HUES48 (cell line): ENCODE measurements around the gene B4GALNT4.
"Not testable (repeated sequence)": the region's sequence is repeated elsewhere in the genome, so short reads cannot be mapped to it uniquely, and the experiment has no call there.

Experiments
- H3K27ac ChIP-seq: one replicate; pipeline ENCODE4 v1.7.0; 2013; ENCODE audit warnings: low read depth, low read length, inconsistent platforms
- H3K27me3 ChIP-seq: 2 replicates; pipeline ENCODE4 v1.6.1; 2013; ENCODE audit warnings: mild to moderate bottlenecking, low read length; ENCODE audit not compliant: control insufficient read depth, insufficient read depth
- H3K36me3 ChIP-seq: 2 replicates; pipeline ENCODE4 v1.6.1; 2013; ENCODE audit warnings: low read length; ENCODE audit not compliant: control insufficient read depth, insufficient read depth
- H3K4me1 ChIP-seq: 2 replicates; pipeline ENCODE4 v1.6.1; 2013; ENCODE audit warnings: mild to moderate bottlenecking, low read length; ENCODE audit not compliant: control insufficient read depth, insufficient read depth
- H3K4me3 ChIP-seq: 2 replicates; pipeline ENCODE4 v1.5.1; 2013; ENCODE audit warnings: mild to moderate bottlenecking, low read depth, low read length
- H3K9ac ChIP-seq: 2 replicates; pipeline ENCODE4 v1.6.1; 2013; ENCODE audit warnings: mild to moderate bottlenecking, low read depth, low read length, moderate library complexity
- H3K9me3 ChIP-seq: 2 replicates; pipeline ENCODE4 v1.6.1; 2013; ENCODE audit warnings: low read length; ENCODE audit not compliant: control insufficient read depth, insufficient read depth

The B4GALNT4 gene

DNA sequence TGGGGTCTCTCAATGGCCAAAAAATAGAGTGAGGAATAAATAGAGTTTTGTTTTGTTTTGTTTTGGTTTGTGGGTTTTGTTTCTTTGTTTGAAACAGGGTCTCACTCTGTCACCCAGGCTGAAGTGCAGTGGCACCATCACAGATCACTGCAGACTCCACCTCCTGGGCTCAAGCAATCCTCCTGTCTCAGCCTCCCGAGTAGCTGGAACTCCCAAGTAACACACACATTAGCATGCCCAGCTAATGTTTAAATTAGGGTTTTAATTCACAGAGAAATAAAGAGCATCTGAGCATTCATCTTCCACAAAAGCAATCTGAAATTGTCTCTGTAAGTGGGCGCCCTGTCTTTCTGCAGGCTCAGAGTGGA, 39.4 kb upstream of the B4GALNT4 start:
- Histone ChIP-seq H3K4me3 (no peak overlapping the region), H3K9ac (no peak overlapping the region), H3K27ac (no peak overlapping the region), H3K27me3 (no peaks in the 10 kb centered on the region), H3K9me3 (no peaks in the 10 kb centered on the region), H3K4me1 (peaks cover 10% of the 10 kb centered on the region), H3K36me3 (no peaks in the 10 kb centered on the region)

GRCh38 chr11:330307-330693, 39.0 kb upstream of the B4GALNT4 start:
- Histone ChIP-seq H3K9me3 (no peaks in the 10 kb centered on the region), H3K36me3 (no peaks in the 10 kb centered on the region), H3K27ac (no peak overlapping the region), H3K4me3 (no peak overlapping the region), H3K9ac (no peak overlapping the region), H3K4me1 (peaks cover 12% of the 10 kb centered on the region), H3K27me3 (no peaks in the 10 kb centered on the region)

- Histone ChIP-seq H3K4me3 (no peak overlapping the region), H3K9ac (no peak overlapping the region), H3K4me1 (peaks cover 18% of the 10 kb centered on the region), H3K36me3 (no peaks in the 10 kb centered on the region), H3K27me3 (no peaks in the 10 kb centered on the region), H3K27ac (no peak overlapping the region), H3K9me3 (no peaks in the 10 kb centered on the region)
Measured at GRCh38 chr11:330694-331357, 38.5 kb upstream of the B4GALNT4 start.

DNA sequence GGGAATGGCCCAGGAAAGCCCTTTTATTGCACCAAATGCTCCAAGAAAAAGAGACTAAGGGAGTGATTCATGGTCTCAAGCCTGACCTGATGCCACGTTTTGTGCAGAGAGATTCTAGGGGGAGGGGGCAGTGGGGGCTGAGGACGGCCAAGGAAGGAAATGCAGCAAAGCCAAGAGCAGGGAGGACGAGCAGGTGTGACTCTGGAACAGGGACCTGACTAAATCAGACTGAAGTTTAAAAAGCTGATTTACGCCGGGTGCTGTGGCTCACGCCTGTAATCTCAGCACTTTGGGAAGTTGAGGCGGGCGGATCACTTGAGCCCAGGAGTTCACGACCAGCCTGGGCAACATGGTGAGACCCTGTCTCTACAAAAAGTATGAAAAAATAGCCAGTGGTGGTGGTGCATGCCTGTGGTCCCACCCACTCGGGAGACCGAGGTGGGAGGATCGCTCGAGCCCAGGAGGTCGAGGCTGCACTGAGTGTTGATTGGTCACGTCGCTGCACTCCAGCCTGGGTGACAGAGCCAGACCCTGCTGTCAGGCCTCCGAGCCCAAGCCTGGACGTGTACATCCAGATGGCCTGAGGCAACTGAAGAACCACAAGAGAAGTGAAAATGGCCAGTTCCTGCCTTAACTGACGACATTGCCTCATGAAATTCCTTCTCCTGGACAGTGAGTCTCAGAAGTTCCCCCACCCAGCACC, 37.8 kb upstream of the B4GALNT4 start:
- Histone ChIP-seq H3K4me1 (peaks cover 24% of the 10 kb centered on the region), H3K9ac (no peak overlapping the region), H3K27ac (no peak overlapping the region), H3K4me3 (no peak overlapping the region), H3K27me3 (no peaks in the 10 kb centered on the region), H3K9me3 (no peaks in the 10 kb centered on the region), H3K36me3 (no peaks in the 10 kb centered on the region)

DNA sequence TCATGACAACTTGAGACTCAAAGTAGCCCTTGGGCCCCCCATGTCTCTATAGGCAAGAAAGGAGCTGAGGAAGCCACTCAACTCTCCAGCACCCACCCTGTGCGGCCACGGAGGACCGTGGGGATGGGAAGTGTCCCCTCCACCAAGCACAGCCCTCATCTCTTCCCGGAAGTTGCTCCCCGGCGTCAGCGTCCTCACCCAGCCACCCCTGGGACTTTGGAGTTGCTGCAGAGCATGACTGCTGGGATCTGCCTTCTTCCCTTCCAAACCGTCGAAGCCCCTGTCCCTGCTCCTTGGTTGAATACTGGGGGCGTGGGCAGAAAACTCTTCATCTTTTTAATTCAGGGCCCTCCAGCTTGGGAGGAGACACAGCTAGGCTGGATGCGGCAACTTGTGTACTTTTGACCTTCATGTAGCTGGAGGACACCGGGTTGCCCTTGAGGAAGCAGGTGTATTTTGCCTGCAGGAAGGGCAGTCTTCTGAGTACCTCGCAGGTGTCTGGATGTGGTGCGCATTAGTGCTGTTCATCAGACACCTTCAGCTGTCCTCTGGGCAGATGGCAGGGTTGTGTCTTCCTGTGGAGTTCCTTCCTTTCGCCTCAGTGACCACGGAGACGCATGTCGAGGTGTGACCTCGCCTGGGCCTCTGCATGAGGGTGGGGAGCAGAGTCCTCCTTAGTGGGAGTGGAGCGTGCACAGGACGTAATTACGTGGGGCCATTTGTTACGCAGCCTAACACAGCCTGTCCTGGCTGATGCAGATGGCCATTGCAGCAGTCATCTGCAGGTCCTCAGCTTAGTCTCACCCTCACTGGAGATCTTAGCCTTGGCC, 36.4 kb upstream of the B4GALNT4 start:
- Histone ChIP-seq H3K36me3 (no peaks in the 10 kb centered on the region), H3K9me3 (no peaks in the 10 kb centered on the region), H3K27me3 (no peaks in the 10 kb centered on the region), H3K9ac (no peak overlapping the region), H3K27ac (peak overlapping the region; percentile 73), H3K4me3 (no peak overlapping the region), H3K4me1 (peaks cover 28% of the 10 kb centered on the region)

DNA sequence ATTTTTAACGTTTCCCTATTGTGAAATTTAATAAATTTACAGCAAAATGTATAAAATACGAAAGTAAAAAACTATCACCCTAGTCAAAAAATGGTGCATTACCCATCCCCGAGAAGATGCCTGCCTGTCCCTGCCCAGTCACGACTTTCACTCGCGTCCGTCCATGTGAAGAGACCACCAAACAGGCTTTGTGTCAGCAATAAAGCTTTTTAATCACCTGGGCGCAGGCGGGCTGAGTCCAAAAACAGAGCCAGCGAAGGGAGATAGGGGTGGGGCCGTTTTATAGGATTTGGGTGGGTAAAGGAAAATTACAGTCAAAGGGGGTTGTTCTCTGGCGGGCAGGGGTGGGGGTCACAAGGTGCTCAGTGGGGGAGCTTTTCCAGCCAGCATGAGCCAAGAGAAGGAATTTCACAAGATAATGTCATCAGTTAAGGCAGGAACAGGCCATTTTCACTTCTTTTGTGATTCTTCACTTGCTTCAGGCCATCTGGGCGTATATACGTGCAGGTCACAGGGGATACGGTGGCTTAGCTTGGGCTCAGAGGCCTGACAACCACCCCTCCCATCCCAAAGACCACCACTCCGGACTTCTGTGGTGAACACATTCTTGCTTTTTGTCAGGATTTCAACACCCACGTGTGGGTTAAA, 35.6 kb upstream of the B4GALNT4 start:
- H3K4me3 ChIP-seq = peak overlapping the region; percentile 15; the same call in 1 of the 2 replicates
- peaks cover 28% of the 10 kb centered on the region for H3K4me1 ChIP-seq
- H3K36me3 ChIP-seq, H3K9me3 ChIP-seq, H3K27me3 ChIP-seq: not testable (repeated sequence)
- peak overlapping the region; percentile 91 for H3K27ac ChIP-seq
- H3K9ac ChIP-seq = peak overlapping the region; percentile 49

DNA sequence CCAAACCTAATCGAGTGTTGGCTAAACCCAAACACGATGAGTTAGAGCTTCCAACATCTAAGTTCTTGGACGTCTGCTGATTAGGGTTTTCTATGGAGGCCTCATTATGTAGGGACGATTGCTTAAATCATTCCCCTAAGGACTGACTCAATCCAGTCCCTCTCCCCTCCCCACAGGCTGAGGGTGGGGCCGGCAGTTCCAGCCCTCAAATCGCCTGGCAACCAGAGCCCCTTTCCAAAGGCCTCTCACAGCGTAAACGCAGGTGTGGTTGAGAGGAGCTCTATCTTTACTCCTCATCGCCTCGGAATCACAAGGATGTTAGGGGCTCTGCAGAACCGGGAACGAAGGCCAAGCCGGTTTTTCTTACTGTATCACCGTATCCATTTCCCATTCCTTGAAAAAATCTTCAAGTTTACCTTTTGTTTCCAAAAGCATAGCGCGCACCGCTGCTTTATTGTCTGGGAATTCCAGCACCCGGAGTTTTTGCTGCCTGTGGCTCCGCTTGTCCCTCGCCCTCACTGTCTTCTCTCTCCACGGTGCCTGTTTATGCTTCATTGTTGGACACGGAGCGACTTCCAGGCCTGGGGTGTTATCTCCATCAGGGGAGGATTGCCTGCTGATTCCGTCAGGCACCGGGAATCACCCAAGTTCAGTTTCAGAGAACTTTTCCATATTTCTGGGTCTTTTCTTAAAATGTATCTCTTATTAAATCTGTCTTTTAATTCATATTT, 34.9 kb upstream of the B4GALNT4 start:
- peak overlapping the region; percentile 91 for H3K27ac ChIP-seq
- no peaks in the 10 kb centered on the region for H3K36me3 ChIP-seq
- peak overlapping the region; percentile 49 for H3K9ac ChIP-seq
- no peaks in the 10 kb centered on the region for H3K9me3 ChIP-seq
- H3K27me3 ChIP-seq = no peaks in the 10 kb centered on the region
- H3K4me3 ChIP-seq = peak overlapping the region; percentile 15; the same call in 1 of the 2 replicates
- peaks cover 28% of the 10 kb centered on the region for H3K4me1 ChIP-seq

DNA sequence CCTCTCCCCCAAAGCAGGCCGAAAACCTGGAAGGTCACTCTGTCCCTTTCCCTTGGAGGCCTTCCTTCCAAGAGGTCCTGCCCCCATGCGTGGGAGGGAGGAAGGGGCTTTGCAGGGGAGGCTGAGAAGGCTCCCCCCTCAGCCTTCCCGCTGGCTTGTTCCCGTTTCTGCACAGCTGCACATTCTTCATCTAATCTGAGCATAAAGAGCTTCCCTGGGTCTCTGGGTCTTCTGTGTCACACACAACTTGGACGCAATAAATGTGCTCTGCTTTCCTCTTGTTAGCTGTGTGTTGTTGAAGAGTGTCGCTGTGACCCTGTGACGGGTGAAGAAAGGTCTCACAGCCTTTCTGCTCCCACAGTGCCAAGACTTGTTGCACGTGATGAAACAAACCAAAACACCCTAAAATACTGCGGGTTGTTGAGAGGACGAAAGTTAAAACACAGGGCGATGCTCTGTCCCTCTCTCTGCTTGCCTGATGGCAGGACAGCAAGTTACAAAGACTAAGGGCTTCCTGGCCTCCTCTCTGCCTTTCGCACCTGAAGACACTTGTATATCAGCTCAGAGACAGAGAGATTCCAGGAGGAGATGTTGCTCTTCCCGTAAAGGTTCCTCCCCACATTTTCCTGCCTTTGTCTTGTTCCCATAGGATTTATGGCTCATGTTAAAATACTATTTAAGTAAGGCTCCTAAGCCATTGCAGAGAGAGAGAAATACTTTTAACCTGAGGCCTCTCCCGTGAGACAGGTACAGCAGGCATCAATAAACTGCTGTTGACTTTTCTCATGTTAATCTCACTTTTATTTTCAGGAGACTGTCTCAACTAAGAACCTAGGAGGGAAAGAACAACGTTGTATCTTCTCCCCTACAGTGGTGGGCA, 33.3 kb upstream of the B4GALNT4 start:
- peaks cover 44% of the 10 kb centered on the region for H3K4me1 ChIP-seq
- H3K36me3 ChIP-seq = no peaks in the 10 kb centered on the region

DNA sequence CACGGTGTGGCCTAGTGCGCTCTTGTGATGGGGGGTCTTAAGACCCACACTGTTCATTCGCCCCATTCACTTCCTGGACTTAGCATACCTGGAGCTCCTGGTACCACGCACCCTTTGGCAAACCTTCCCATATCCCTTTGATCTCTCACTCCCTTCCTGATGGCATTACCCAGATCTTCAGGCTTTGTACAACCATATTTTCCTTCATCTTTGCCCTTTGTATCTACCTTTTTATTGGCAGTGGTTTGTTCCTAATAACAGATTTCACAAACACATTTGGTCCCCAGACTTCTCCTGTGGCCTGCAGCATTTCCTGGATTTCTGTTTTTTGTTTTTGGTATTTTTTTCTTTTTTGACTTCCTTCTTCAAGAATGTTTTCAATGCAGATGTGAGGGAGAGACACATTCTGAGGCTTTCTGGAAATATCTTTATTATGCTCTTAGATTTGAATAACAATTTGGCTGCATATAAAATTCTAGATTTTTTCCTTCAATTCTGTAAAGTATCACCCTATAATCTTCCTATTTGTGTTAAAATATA, 32.6 kb upstream of the B4GALNT4 start:
- Histone ChIP-seq H3K27ac (no peak overlapping the region), H3K27me3 (no peaks in the 10 kb centered on the region), H3K36me3 (no peaks in the 10 kb centered on the region), H3K9me3 (no peaks in the 10 kb centered on the region), H3K4me3 (no peak overlapping the region), H3K9ac (no peak overlapping the region), H3K4me1 (peaks cover 50% of the 10 kb centered on the region)

More for the DNA sequence above, 33.3 kb upstream of the B4GALNT4 start:
- H3K4me3 ChIP-seq = no peak overlapping the region
- H3K9ac ChIP-seq = no peak overlapping the region
- H3K27ac ChIP-seq = peak overlapping the region; percentile 51
- H3K9me3 ChIP-seq = no peaks in the 10 kb centered on the region
- no peaks in the 10 kb centered on the region for H3K27me3 ChIP-seq
